ENCODE data around the gene HCN4. TPM values are rescaled to one million over a fixed set of nuclear protein-coding genes. Genes with fewer than 3 reads are reported as not detected.
A peak's percentile ranks its signal among the peaks of the same experiment; 100 is the strongest.

Gene HCN4
- total RNA-seq, 6 donors from 2014 or later = under 0.01 to 0.69 (median 0.19) TPM

DNA sequence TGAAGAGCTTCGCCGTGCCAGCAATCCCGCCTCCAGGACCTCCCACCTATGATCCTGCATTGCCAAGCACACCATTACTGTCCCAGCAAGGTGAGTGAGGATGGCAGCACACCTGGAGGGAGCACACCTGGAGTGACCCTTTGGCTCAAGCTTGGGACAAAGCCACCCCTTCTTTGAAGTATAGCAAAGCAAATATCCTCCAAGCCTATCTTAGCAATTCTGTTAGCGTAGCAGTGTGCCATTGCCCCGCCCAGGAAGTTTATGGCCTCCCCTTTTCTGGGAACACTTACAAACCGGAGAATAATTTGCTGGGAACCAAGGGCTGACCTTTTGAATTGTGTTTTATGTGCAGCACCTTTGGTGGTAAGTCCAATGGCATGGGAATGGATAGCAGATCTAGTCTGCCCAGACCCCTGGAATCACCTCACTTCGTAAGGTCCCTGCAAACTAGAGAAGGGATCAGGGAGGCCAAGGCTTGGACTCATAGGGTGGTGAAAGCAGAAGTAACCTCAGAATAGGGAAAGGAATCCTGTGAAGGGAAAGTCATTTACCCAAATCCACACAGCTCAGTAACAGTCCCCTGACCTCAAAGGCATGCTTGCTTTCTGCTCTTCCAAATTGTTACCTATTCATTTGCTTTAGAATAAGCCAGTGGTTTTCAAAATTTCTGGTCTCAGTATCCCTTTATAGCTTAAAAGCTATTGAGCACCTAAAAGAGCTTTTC is 70.1 kb downstream of the HCN4 start:
- Histone ChIP-seq H3K9me3 (no peaks in the 10 kb centered on the region), H3K27ac (no peak overlapping the region), H3K27me3 (no peaks in the 10 kb centered on the region), H3K4me1 (peaks cover 0 to 6% (median 0%) of the 10 kb centered on the region in 4 donors), H3K4me3 (no peak overlapping the region), H3K36me3 (peaks cover 4 to 85% (median 39%) of the 10 kb centered on the region in 4 donors)
- WGBS, 2 donors = 80 to 82% methylated on average over 7 of the region's 7 CpGs
- TF ChIP-seq EP300 (IDR thresholded peaks at IDR 0.05) (no peak), POLR2A (IDR thresholded peaks at IDR 0.05) (no peak), POLR2AphosphoS5 (IDR thresholded peaks at IDR 0.05) (no peak)
- TF ChIP-seq, protein P1, sequence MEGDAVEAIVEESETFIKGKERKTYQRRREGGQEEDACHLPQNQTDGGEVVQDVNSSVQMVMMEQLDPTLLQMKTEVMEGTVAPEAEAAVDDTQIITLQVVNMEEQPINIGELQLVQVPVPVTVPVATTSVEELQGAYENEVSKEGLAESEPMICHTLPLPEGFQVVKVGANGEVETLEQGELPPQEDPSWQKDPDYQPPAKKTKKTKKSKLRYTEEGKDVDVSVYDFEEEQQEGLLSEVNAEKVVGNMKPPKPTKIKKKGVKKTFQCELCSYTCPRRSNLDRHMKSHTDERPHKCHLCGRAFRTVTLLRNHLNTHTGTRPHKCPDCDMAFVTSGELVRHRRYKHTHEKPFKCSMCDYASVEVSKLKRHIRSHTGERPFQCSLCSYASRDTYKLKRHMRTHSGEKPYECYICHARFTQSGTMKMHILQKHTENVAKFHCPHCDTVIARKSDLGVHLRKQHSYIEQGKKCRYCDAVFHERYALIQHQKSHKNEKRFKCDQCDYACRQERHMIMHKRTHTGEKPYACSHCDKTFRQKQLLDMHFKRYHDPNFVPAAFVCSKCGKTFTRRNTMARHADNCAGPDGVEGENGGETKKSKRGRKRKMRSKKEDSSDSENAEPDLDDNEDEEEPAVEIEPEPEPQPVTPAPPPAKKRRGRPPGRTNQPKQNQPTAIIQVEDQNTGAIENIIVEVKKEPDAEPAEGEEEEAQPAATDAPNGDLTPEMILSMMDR (IDR thresholded peaks at IDR 0.05) = no peak
- ATAC-seq (ENCODE audit: low FRiP score in 2 of 2) = no peak
- no peak for DNase-seq

DNA sequence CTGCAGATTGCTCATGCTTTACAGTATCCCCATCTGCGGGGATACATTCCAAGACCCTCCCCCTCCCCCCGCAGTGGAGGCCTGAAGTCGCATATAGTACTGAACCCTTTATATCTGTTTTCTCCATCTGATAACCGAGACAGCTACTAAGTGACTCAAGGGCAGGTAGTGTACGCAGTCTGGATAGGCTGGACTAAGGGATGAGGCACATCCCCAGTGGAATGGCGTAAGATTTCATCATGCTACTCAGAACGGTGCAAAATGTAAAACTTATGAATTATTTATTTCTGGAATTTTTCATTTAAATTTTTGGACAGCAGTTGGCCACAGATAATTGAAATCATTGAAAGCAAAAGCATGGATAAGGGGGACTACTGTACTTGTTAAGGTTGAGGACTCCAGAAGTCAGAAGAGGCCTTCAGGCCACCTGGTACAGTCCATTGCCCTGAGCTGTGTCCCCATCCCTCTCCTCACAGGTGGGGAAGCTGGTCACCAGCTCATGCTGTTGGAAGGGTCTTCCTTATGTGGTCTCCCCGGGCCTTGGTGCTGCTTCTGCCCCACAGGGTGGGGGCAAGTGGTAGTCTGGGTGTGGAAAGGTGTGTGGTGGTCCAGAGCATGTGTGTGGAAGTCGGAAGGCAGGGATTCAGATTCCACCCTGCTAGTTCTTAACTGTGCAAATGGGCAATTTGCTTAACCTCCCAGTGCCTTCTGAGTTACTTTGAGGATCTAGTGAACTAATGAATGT is 72.0 kb downstream of the HCN4 start:
- peaks cover 4 to 76% (median 24%) of the 10 kb centered on the region in 4 donors for H3K36me3 ChIP-seq
- WGBS, 2 donors = 84 to 87% methylated on average over 9 of the region's 9 CpGs
- peak overlapping the region in 2 of 4 donors; percentile 57 to 65 for H3K27ac ChIP-seq
- H3K4me1 ChIP-seq = peaks cover 0 to 6% (median 0%) of the 10 kb centered on the region in 4 donors
- no peak for DNase-seq
- TF ChIP-seq POLR2A (IDR thresholded peaks at IDR 0.05) = no peak
- TF ChIP-seq, protein P1 (IDR thresholded peaks at IDR 0.05) = no peak
- no peaks in the 10 kb centered on the region for H3K9me3 ChIP-seq
- no peaks in the 10 kb centered on the region for H3K27me3 ChIP-seq
- peak in 1 of 2 donors; percentile 41 for ATAC-seq (ENCODE audit: low FRiP score in 2 of 2)
- no peak overlapping the region for H3K4me3 ChIP-seq

DNA sequence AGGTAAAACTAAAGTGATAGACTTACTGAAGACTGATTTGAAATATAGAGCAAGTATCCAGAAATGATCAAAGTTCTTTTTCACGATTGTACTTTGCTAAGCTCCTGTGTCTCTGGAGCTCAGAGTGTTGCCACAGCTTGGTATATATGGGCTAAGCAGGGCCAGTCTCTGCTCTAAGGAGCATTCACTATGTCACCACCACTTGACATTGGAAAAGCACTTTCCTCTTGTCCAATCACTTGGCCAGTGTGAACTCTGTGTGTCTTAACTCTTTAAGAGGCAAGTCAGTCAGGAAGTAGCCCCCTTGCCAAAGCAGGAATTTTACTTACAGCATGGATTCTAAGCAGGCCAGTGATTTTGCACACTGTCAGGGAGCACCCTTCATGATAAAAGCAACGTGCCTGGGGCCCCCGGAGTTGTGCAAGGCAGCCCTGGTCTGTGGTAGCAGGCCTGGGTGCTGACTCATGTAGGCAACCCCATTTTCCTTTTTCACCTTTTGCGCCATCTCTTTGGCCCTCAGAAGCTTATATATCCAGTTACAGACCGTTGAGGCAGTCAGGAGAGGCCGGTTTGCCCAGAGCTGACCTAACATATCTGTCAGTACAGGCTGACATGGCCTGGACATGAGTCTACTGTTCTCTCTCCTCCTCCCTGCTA is 73.0 kb downstream of the HCN4 start:
- peak overlapping the region in 3 of 4 donors; percentile 51 to 65 (median 57) for H3K27ac ChIP-seq
- H3K36me3 ChIP-seq = peaks cover 4 to 69% (median 15%) of the 10 kb centered on the region in 4 donors
- WGBS, 2 donors = 61 to 62% methylated on average over 5 to 6 of the region's 6 CpGs

DNA sequence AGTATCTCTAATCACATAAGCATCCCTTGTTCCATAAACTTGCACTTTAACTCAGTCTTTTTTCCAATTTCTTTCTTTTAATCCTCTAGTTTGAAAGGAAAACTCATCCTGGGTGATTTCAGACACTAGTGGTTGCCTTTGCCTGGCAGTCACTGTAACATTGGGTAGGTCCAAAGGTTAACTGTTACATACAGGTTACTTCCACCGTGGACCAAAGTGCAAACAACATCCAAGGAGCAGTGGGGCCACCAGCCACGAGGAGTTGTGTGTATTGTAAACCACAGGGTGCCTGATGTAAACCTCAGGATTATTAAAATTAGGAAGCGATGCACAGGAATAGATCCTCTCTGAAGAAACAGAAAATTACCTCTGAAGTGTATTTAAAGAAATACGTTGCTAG is 75.0 kb downstream of the HCN4 start:
- H3K36me3 ChIP-seq = peaks cover 4 to 68% (median 21%) of the 10 kb centered on the region in 4 donors

More for the DNA sequence above, 73.0 kb downstream of the HCN4 start:
- TF ChIP-seq, protein P1 (IDR thresholded peaks at IDR 0.05) = no peak
- no peak for TF ChIP-seq POLR2AphosphoS5 (IDR thresholded peaks at IDR 0.05)
- no peak for TF ChIP-seq POLR2A (IDR thresholded peaks at IDR 0.05)
- no peak for TF ChIP-seq EP300 (IDR thresholded peaks at IDR 0.05)
- Histone ChIP-seq H3K4me3 (no peak overlapping the region), H3K4me1 (peaks cover 0 to 6% (median 0%) of the 10 kb centered on the region in 4 donors), H3K9me3 (no peaks in the 10 kb centered on the region), H3K27me3 (no peaks in the 10 kb centered on the region)
- ATAC-seq (ENCODE audit: low FRiP score in 2 of 2) (peak in 1 of 2 donors; percentile 62), DNase-seq (peak in 1 of 2 donors; percentile 66)

More for the DNA sequence above, 75.0 kb downstream of the HCN4 start:
- no peaks in the 10 kb centered on the region for H3K9me3 ChIP-seq
- no peak for DNase-seq
- peaks cover 0 to 6% (median 0%) of the 10 kb centered on the region in 4 donors for H3K4me1 ChIP-seq
- TF ChIP-seq POLR2A (IDR thresholded peaks at IDR 0.05) (no peak), EP300 (IDR thresholded peaks at IDR 0.05) (no peak), POLR2AphosphoS5 (IDR thresholded peaks at IDR 0.05) (no peak)
- TF ChIP-seq, protein P1 (IDR thresholded peaks at IDR 0.05) = no peak
- H3K27me3 ChIP-seq = no peaks in the 10 kb centered on the region
- H3K4me3 ChIP-seq = no peak overlapping the region
- 66 to 69% methylated on average over 4 of the region's 4 CpGs for WGBS, 2 donors
- H3K27ac ChIP-seq = no peak overlapping the region
- ATAC-seq (ENCODE audit: low FRiP score in 2 of 2) = no peak
